Lung (tissue), 12 donors: ENCODE results near the gene CD48. TPM values are rescaled to one million over a fixed set of nuclear protein-coding genes. Genes with fewer than 3 reads are reported as not detected.

Experiments
- ATAC-seq: fragments of 200-7000 bp; cut with Tn5 transposase; one replicate; pipeline ENCODE4 v1.9.1; 2020; ENCODE audit warnings: moderate number of reproducible peaks; ENCODE audit not compliant: insufficient read depth, low FRiP score
- DNase-seq, 3 donors: peaks; one replicate each; pipeline ENCODE4 v3.0.0-alpha.2; 2013 to 2017
- H3K27ac ChIP-seq, 2 donors: one replicate each; pipeline ENCODE4 v1.5.1; 2013; ENCODE audit warnings: mild to moderate bottlenecking in 2 of 2, moderate library complexity in 2 of 2, control low read depth in 1 of 2, inconsistent platforms in 1 of 2, low read depth in 1 of 2, low read length in 1 of 2
- H3K27me3 ChIP-seq, 3 donors: one replicate each; pipeline ENCODE4 v1.5.1; 2013; ENCODE audit warnings: low read length in 2 of 3; ENCODE audit not compliant: control insufficient read depth in 3 of 3, insufficient read depth in 3 of 3
- H3K36me3 ChIP-seq, 4 donors: one replicate each; pipeline ENCODE4 v1.5.1; 2013; ENCODE audit warnings: low read length in 4 of 4, mild to moderate bottlenecking in 1 of 4, moderate library complexity in 1 of 4; ENCODE audit not compliant: control insufficient read depth in 4 of 4, insufficient read depth in 4 of 4
- H3K4me1 ChIP-seq, 5 donors: one replicate each; pipeline ENCODE4 v1.5.1; 2013; ENCODE audit warnings: low read length in 5 of 5, mild to moderate bottlenecking in 2 of 5, moderate library complexity in 1 of 5; ENCODE audit not compliant: control insufficient read depth in 5 of 5, insufficient read depth in 5 of 5
- H3K4me3 ChIP-seq: one replicate; pipeline ENCODE4 v1.5.1; 2013; ENCODE audit warnings: mild to moderate bottlenecking, control low read depth, moderate library complexity
- H3K9ac ChIP-seq, 2 donors: one replicate each; pipeline ENCODE4 v1.5.1; 2013; ENCODE audit warnings: low read length in 2 of 2, control low read depth in 1 of 2; ENCODE audit not compliant: insufficient read depth in 1 of 2
- H3K9me3 ChIP-seq, 4 donors: one replicate each; pipeline ENCODE4 v1.5.1; 2013; ENCODE audit warnings: low read length in 3 of 4, mild to moderate bottlenecking in 1 of 4, moderate library complexity in 1 of 4; ENCODE audit not compliant: control insufficient read depth in 4 of 4, insufficient read depth in 3 of 4
- WGBS, 2 donors: extraction: QIAGEN DNeasy Blood & Tissue Kit; methylation state at CpG; one replicate each; pipeline ENCODE4 v1.1.7; 2013; 5-methylcytosine and 5-hydroxymethylcytosine counted together
- polyA plus RNA-seq, 2 donors: library from polyadenylated mRNA; stranded (reverse); fragments of 200-250 nt; gene quantifications; one replicate each; pipeline ENCODE4 v1.2.1, GENCODE V29; 2013
- total RNA-seq, 2 donors: library from RNA; depleted of rRNA in 1 of 2; stranded (reverse); fragments of >200 nt in 1 of 2; gene quantifications; one replicate each; pipeline ENCODE4 v1.2.1, GENCODE V29; 2014 to 2021
- TF ChIP-seq, protein P1 (sequence below): IDR thresholded peaks from 2 replicates; pipeline ENCODE4 v1.5.1; 2012; ENCODE audit warnings: mild to moderate bottlenecking; ENCODE audit errors: control extremely low read depth, extremely low read depth
- donor health status: control.
- donor health status: control.
- donor health status: Bipolar disorder and iron deficiency.
- donor health status: healthy.
- donor health status: DM: yes; HTN: yes; CAD: no.

Gene CD48
- total and polyA plus RNA-seq, 4 donors: 16.4 to 126 (median 25.6) TPM

DNA sequence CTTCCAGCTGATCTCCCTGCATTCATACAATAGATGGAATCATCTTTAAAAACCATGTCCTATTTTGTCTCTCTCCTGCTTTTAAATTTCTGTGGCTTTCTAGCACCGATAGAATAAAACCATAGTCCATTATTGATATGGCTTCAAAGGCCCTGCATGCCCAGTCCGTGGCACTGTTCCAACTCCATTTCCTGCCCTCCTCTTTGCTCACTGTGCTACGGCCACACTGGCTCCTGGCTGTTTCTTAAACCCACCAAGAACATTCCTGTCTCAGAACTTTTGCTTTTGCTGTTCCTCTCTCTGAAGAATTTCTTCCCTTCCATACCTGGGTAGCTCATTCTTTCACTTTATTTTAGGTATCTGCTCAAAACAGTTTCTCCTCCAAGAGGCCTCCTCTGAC, 72.0 kb downstream of the CD48 start:
- no peak for ATAC-seq
- TF ChIP-seq, protein P1, sequence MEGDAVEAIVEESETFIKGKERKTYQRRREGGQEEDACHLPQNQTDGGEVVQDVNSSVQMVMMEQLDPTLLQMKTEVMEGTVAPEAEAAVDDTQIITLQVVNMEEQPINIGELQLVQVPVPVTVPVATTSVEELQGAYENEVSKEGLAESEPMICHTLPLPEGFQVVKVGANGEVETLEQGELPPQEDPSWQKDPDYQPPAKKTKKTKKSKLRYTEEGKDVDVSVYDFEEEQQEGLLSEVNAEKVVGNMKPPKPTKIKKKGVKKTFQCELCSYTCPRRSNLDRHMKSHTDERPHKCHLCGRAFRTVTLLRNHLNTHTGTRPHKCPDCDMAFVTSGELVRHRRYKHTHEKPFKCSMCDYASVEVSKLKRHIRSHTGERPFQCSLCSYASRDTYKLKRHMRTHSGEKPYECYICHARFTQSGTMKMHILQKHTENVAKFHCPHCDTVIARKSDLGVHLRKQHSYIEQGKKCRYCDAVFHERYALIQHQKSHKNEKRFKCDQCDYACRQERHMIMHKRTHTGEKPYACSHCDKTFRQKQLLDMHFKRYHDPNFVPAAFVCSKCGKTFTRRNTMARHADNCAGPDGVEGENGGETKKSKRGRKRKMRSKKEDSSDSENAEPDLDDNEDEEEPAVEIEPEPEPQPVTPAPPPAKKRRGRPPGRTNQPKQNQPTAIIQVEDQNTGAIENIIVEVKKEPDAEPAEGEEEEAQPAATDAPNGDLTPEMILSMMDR: no peak
- H3K9ac ChIP-seq: no peak overlapping the region
- H3K27me3 ChIP-seq: no peaks in the 10 kb centered on the region
- peak in 1 of 3 donors; percentile 36 for DNase-seq
- no peak overlapping the region for H3K27ac ChIP-seq
- no peaks in the 10 kb centered on the region for H3K36me3 ChIP-seq
- peaks cover 0 to 3% (median 0%) of the 10 kb centered on the region in 5 donors for H3K4me1 ChIP-seq
- 18 to 27% methylated on average over 3 of the region's 3 CpGs for WGBS, 2 donors
- no peak overlapping the region for H3K4me3 ChIP-seq
- no peaks in the 10 kb centered on the region for H3K9me3 ChIP-seq

DNA sequence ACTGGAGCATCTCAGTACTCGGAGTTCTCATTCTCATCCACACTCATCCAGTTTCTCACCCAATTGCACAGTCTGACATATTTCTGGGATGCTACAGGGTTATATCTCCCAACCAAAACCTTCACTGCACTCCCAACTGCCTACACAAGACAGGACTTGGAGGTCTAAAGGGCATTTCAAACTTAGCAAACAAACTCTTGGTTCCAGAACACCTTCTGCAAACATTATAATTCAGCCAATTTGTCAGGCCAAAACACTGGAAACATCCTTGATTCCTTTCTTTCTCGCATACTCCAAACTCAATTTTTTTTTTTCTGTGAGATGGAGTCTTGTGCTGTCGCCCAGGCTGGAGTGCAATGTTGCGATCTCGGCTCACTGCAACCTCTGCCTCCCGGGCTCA, 72.7 kb downstream of the CD48 start:
- no peak for DNase-seq
- no peak overlapping the region for H3K27ac ChIP-seq

DNA sequence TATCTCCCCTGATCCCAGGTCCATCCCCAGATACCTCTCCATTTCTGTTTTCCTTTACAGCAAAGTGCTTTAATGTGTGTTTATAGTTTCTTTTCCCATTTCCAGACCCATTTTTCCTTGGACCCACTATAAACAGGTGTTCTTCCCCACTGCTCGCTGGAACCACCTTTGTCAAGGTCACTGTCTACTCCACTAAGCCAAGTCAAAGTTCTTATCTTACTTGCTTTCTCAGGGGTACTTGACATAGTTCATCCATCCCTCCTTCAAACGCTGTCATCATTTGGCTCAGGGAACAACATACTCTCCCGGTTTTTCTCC, 73.1 kb downstream of the CD48 start:
- Histone ChIP-seq H3K27ac (no peak overlapping the region), H3K4me1 (peaks cover 0 to 3% (median 0%) of the 10 kb centered on the region in 5 donors), H3K4me3 (no peak overlapping the region), H3K27me3 (no peaks in the 10 kb centered on the region), H3K9ac (no peak overlapping the region), H3K36me3 (no peaks in the 10 kb centered on the region), H3K9me3 (no peaks in the 10 kb centered on the region)
- ATAC-seq: no peak
- 75 to 90% methylated on average over 3 of the region's 3 CpGs for WGBS, 2 donors
- TF ChIP-seq, protein P1: no peak
- no peak for DNase-seq

More for the DNA sequence above, 72.7 kb downstream of the CD48 start:
- WGBS, 2 donors: 89 to 94% methylated on average over 6 of the region's 6 CpGs
- H3K4me1 ChIP-seq: peaks cover 0 to 3% (median 0%) of the 10 kb centered on the region in 5 donors
- H3K9ac ChIP-seq: no peak overlapping the region
- no peak overlapping the region for H3K4me3 ChIP-seq
- no peaks in the 10 kb centered on the region for H3K9me3 ChIP-seq
- no peaks in the 10 kb centered on the region for H3K36me3 ChIP-seq
- no peaks in the 10 kb centered on the region for H3K27me3 ChIP-seq
- TF ChIP-seq, protein P1: no peak
- no peak for ATAC-seq

DNA sequence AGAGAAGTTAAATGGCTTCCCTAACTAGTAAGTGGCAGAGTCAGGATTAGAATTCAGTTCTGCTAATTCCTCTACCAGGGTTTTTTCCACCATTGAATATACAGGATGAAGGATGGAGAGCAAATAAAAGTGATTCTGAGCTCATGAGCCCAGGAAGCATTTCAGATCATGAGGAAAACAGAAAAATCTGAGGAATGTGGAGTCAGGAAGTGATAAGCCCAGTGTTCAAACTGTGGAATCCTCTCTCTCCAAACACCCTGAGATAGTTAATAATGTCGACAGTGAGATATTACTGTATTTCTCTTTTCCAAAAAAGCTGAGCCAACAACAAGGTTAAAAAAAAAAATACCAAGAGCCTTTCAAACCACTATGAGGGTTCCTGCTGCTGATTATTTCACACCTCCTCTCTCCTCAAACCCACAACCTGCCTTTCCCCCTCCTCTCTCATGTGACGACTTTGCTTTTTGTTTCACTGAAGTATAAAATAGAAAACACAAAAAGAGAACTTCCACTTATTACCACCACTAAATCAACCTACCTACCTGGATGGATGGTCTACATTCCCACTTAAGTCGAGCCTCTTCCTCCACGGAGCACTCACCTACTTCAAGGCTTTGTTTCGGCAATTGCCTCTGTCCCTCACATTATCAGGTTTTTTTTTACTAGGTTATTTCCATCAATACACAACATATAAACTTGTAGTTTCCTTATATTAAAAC, 73.6 kb downstream of the CD48 start:
- Histone ChIP-seq H3K27ac (no peak overlapping the region), H3K9me3 (no peaks in the 10 kb centered on the region), H3K4me1 (peaks cover 0 to 3% (median 0%) of the 10 kb centered on the region in 5 donors), H3K27me3 (no peaks in the 10 kb centered on the region), H3K4me3 (no peak overlapping the region), H3K9ac (no peak overlapping the region), H3K36me3 (no peaks in the 10 kb centered on the region)
- TF ChIP-seq, protein P1: no peak
- ATAC-seq (no peak), DNase-seq (no peak)
- 38 to 47% methylated on average over 5 of the region's 5 CpGs for WGBS, 2 donors
